Stimulated activated CD8-positive, alpha-beta memory T cell treated with anti-CD3 and anti-CD28 coated beads, Interleukin-4, amount 100 ng/mL, for 1 hour (primary cell): ENCODE measurements around the gene ARSG.
A peak's percentile ranks its signal among the peaks of the same experiment; 100 is the strongest.

Source experiments
- DNase-seq, 2 donors: peaks; one replicate each; pipeline ENCODE4 v3.0.0-alpha.2; 2020; ENCODE audit warnings: low read depth in 2 of 2, low spot score in 1 of 2

The ARSG gene

DNA sequence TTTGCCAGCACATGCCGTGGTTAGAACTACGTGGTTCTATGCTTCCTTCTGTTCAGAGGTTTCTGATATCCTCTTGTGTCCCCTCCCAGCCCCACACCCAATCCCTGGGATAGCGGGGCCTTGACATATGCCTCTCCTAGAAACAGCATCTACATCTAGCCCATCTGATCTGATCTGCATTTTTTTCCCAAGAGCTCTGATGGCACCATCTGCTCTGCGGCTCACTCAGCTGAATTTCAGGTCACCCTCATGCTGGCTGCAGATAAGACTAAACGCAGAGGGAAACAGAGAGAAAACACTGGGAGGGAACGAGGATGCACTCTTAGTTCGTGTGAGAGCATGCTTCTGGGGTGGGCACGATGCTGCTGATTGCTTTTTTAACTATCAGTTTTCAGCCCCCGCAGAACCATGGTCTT lies 155.3 kb downstream of the ARSG start:
- DNase-seq = no peak

- DNase-seq = no peak
Observed at GRCh38 chr17:68449021-68449739, 157.9 kb downstream of the ARSG start.

DNA sequence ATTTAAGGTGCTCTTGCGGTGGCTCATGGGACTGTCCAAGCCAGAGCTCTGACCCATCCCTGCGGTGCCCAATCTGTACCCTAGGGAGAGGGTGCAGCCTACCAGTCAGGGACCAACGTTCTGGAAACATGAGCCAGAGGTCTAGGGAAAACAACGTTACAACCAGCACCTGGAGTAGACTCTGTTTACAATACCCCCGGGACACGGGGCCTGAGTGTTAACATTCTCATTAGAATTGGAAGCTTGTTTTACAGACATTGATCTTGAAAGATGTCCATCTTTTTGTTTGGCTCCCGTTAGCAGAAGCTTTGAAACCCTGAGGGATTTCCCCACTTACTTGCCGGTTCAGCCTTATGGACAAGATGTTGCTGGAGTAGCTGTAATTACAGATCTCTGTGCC lies 159.1 kb downstream of the ARSG start:
- no peak for DNase-seq

DNA sequence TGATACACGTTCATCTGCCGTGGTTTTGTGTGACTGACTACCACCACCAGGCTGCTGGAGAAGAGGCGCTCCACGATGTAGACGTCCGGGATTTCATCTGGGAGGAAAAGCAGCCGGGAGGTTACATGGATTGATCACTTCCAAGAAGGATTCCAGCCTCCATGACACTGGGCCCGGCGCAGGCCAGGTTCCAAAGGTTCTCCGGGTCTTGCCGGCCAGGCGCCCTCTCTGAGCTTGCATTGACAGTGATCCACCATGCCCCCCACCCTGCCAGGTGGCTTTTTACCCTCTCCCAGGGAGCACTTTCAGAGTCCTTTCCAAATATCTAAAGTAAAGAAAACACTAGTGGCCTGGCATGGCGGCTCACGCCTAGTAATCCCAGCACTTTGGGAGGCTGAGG lies 159.5 kb downstream of the ARSG start:
- DNase-seq = no peak

DNA sequence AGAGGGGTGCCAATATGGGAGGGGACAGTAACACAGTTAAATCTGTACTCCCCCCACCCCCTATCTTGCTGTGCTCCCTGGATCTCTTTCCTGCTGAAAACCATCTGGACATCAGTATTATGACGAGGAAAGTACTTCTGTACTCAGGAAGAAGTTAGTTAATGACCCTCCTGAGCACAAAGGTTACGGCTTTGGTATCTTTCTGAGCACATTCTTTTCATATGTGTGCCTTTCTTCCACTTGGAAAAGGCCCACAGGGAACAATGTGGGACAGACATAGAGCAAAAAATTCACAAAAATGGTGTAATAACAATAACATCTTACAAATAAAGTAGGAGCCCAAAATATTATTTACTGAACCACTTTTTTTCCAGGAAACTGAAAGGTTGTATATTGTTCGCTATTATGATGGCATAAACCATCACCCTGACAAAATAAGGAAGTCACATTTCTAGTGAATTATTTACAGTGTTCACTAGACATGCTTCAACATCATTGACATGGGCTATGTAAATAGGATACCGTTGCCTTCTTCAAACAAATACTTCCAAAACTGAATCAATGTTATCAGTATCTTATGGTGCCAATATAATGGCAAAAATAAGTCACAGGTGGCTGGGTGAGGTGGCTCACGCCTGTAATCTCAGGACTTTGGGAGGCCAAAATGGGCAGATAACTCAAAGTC lies 160.5 kb downstream of the ARSG start:
- DNase-seq = no peak

- DNase-seq = no peak
Observed at GRCh38 chr17:68452724-68453290, 161.5 kb downstream of the ARSG start.

DNA sequence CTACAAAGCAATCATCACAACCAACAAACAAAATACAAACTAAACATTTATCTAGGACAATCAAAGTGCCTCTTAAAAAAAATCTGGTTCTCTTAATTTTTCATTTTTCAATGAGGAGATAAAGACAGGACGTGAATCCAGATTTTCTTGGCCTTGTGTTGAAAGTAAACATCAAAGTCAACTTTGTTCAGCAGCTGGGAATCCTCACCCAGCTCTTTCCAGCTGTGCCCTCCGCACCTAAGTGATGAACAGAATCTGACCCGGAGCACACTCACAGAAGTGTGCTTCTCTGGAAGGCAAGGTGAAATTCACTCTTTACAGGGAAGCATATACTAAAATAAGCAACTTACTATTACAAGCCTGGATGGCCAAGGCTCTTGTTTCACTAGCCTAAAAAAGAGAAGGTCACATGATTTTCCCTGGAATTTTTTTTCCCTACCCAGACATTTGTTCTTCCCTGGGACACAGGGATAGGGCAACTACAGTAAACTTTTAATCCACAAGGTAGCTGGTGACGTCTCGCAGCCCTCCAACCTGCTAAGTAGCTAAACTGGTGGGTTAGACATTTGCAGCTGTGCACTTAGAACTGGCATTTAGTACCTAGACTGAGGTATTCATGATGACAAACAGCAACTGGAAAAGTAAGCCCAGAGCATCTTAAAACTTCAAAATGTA lies 162.8 kb downstream of the ARSG start:
- no peak for DNase-seq

DNA sequence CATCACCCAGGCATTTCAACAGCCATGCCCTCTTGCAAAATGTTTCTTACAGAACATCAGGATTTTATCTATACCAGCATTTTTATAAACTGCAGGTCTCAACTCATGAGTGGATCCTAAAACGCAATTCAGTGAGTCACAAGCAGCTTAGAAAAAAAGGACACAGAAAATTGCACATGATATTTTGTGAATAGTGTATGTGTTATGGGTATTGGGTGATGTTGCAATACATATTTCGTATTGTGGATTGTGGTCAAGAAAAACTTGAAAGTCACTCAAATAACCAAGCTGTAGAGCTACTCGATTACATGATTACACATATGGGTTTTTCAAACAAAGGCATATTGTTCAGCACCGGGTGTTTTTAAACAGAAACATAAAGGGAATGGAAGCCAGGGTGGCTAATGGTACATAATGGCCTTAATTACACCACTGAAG lies 164.6 kb downstream of the ARSG start:
- DNase-seq = no peak

DNA sequence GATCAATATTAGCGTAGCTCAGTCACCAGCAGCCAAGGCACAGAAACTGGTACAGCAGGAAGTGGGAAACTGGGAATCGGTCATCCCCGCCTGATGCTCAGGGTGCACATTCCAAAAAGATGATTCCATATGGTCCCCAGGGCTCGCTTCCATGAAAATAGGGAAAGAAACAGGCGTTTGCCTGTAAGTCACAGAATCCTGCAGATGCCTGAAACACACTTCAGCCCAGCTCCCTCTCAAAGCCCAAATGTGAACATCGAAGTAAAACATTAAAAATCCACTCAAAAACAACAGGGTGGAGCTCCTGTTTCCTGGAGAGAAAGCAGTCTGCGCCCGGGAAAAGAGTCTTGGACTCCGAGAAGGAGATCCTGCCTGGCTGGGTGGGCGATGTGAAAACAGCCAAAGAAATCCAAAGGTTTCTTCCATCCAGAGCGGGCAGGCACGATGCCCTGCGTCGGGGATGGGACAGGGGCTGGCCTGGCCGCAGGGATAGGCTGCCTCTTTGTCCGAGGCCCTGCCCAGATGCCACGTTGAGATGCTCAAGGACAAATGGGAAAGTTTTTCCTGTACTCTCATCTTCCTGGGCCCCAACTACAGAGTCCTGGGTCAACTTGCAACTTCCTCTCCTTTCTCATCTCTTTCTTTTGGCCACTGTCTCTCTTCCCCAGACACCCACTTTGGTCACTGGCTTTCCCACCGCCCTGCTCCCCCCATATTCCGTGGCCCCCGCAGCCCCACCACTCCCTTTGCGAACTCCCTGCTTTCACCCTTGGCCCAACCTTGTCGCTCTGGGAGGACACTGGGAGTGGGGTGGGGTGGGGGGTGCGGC lies 165.3 kb downstream of the ARSG start:
- DNase-seq = no peak

DNA sequence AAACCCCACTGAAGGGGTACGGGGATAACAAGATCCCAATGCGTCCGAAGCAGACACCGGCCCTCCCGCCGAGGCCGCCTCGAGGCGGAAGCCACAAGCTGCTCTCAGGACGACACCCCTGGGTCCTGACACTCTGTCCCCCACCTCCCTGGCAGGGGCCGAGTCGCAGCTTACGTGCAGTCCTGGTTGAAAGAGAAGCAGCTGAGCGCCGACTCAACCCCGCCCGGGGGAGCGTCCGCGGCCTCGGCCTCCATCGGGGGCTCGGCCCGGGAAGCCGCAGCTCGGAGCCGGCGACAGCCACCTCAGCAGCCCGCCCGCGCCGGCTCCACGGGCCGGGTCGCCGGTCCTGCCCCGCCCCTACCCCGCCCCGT lies 165.9 kb downstream of the ARSG start, which contains the start of gene WIPI1:
WIPI1 (minus strand) TSS at position 329 of the 371 bp plus-strand sequence; CDS start at position 254, 75 bp downstream.
- no peak for DNase-seq

- DNase-seq = peak; percentile 92 to 97
Observed at GRCh38 chr17:68457539-68458259, 166.4 kb downstream of the ARSG start.

DNA sequence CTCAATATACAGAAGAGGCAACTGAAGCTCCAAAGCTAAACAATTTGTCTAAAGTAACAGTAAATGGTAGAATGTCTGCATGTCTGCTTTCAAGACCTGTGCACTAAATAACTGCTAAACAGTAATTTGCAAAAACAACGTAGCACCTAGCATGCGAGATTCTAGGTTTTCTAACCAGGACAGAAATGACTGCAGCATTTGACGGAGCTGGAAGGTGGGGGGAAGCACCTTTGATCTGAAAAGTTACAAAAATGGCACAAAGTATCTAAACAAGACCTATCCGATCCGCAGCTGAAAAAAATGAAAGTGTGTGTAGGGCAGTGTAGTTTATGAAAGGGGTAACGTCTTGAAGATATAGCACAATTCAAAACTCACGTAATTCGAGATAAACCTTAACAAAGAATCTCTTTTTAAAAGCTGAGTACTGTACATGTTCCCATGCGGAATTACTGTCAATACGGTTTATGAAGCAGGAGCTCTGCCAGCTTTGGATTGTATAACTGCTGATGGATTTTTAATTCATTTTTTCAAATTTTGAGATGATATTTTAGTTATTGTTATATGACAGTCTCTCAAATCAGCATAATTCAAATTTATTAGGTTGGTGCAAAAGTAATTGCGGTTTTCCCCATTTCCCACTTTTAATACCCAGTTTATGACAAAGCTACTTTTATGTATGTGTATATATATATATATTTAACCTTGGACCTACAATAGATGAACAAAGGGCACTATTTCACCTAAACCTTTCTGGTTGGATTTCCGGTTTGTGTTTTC lies 167.2 kb downstream of the ARSG start:
- no peak for DNase-seq

DNA sequence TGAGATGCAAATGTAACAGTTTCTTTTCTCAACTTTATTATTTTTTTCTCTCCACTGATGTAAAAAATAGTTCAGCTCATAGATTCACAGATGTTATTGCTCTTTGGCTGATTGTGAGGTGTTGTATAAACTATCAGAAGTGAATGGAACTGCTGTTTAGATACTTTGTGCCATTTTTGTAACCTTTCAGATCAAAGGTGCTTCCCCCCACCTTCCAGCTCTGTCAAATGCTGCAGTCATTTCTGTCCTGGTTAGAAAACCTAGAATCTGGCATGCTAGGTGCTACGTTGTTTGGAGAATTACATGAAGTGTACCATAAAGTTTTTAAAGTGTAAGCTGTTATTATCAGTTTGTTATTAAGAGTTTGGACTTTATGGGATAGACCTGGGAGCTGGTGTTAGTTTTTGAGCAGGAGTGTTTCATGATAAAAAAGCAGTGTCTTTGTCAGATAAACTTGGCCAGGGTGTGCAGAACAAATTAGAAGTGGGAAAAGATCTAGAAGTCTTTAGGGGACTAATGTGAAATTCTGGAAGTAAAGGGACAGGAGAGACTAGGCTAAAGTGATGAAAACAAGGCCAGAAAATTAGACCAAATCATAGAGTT lies 167.8 kb downstream of the ARSG start:
- DNase-seq = no peak

DNA sequence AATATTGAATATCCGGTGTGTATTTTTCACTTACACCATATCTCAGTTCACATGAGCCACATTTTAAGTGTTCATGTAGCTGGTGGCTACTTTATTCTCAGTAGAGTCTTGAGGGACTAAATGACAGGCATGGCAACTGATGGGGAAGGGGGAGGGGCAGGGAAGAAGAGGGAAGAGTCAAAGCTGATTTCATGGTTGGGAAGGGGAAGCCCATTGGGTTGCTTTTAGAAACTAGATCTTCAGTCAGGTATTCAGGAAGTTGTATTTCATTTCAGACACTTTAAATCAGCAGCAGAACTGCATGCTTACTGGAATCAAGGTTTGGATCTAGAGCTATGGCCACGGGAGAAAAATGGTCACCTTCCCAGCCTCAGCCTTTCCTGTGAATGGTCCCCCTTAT lies 168.9 kb downstream of the ARSG start:
- no peak for DNase-seq

DNA sequence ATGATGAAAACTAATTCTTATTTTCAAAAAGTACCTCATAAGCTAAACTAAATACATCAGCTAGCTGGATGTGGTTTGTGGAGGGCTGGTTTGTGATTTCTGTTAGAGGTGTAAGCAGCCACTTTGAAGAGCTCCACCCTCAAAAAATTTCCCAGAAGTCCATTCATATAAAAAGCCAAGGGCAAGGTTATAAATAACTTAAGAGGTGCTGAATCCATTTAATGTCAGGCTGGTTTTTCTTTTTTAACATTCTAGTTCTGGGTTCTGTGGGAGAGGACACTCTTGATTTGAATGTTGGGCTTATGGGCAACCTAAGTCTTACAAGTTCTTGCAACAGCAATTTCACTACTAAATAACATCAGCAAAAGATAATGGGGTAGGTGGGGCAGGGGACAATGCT lies 169.4 kb downstream of the ARSG start:
- no peak for DNase-seq

- no peak for DNase-seq
Observed at GRCh38 chr17:68461122-68461539, 169.8 kb downstream of the ARSG start.

DNA sequence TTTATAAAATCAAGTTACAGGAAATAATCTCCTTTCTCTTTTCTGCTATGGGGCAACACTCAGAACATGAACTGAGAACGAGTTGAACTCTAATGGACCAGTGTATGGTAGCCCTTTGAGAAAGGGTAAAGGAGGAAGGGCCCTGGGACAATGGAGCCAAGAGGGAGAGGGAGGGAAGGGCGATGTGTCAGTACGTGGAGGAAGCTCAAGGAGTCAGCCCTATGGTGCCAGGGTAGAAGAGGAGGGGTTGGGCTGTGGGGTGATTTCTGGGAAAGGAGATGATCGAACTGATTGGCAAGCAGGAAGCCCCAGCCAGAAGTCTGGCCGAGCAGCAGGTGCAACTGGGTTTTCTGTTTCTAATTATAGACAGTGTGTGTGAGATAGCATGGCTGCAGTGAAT lies 170.3 kb downstream of the ARSG start:
- no peak for DNase-seq

GRCh38 chr17:68462381-68463210 lies 171.3 kb downstream of the ARSG start:
- DNase-seq = peak; percentile 38 to 42
